ENCODE data around the gene NLGN3. TPM values are rescaled to one million over a fixed set of nuclear protein-coding genes. Genes with fewer than 3 reads are reported as not detected.
A peak's percentile ranks its signal among the peaks of the same experiment; 100 is the strongest.

Gene NLGN3
- total and polyA plus RNA-seq, 9 donors: 2.1 to 10.9 (median 5.2) TPM

DNA sequence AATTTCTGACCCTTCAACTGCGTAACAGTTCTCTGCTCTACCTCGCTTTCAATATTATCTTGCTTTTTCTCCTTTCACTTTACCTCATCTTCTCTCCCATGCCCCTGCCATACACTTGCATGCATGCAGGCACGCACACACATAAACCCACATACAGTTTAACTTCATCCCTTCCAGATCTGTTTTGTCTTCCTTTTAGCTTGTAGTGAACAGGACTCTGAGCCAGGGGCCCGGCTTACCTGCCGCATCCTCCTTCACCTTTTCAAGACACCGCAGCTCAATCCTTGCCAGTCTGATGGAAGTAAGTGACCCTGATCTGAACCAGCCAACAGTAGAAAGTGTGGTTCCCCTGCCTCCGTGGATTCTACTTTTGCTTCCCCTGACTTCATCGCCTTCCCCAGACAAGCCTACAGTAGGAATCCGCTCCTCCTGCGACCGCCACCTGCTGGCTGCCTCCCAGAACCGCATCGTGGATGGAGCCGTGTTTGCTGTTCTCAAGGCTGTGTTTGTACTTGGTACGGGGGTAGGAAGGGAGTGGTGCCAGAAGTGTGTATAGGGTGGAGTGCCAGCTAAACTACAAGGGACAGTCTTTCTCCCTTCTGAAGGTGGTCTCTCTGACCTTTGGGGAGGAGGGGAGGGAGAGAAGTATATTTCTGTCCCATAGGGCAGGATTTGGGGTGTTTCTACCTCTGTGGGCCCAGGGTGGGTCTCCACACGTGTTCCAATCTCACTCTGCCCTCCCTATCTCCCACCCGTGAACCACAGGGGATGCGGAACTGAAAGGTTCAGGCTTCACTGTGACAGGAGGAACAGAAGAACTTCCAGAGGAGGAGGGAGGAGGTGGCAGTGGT, 15.5 kb upstream of the NLGN3 start:
- intact Hi-C loops (cut with DNase I): no loop called here

DNA sequence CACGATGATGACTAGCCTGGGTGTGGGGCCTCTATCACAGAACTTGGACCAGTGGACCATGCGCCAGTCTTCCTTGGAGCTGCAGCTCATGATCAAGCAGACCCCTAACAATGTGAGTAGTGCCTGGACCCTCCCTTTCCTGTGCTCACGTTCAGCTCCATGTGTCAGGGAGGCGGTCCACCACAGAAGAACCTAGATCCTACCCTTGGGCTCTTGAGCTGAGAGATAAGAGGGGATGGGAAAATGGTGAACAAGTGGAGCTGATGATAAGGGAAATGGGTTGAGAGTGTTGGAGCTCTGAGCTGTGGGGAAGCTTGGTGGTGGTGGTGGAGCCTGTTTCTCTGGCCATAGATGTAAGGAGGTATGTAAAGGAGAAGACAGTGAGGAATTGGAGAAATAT, 13.1 kb upstream of the NLGN3 start:
- Histone ChIP-seq H3K27ac (no peak overlapping the region), H3K36me3 (no peaks in the 10 kb centered on the region), H3K27me3 (no peaks in the 10 kb centered on the region), H3K4me3 (no peak overlapping the region), H3K4me1 (ENCODE audit: insufficient read depth) (no peaks in the 10 kb centered on the region), H3K9me3 (no peaks in the 10 kb centered on the region)
- WGBS, 3 donors: 74 to 83% (median 77%) methylated on average over 4 of the region's 4 CpGs
- intact Hi-C loops (cut with DNase I): no loop called here
- TF ChIP-seq EP300 (IDR thresholded peaks at IDR 0.05): no peak
- TF ChIP-seq, protein P1, sequence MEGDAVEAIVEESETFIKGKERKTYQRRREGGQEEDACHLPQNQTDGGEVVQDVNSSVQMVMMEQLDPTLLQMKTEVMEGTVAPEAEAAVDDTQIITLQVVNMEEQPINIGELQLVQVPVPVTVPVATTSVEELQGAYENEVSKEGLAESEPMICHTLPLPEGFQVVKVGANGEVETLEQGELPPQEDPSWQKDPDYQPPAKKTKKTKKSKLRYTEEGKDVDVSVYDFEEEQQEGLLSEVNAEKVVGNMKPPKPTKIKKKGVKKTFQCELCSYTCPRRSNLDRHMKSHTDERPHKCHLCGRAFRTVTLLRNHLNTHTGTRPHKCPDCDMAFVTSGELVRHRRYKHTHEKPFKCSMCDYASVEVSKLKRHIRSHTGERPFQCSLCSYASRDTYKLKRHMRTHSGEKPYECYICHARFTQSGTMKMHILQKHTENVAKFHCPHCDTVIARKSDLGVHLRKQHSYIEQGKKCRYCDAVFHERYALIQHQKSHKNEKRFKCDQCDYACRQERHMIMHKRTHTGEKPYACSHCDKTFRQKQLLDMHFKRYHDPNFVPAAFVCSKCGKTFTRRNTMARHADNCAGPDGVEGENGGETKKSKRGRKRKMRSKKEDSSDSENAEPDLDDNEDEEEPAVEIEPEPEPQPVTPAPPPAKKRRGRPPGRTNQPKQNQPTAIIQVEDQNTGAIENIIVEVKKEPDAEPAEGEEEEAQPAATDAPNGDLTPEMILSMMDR (IDR thresholded peaks at IDR 0.05): no peak
- TF ChIP-seq POLR2A (IDR thresholded peaks at IDR 0.05): no peak
- DNase-seq: no peak

More for the DNA sequence above, 15.5 kb upstream of the NLGN3 start:
- 27 to 35% (median 27%) methylated on average over 18 of the region's 18 CpGs for WGBS, 3 donors
- H3K4me1 ChIP-seq (ENCODE audit: insufficient read depth): no peaks in the 10 kb centered on the region
- no peaks in the 10 kb centered on the region for H3K27me3 ChIP-seq
- peak overlapping the region in 1 of 2 donors; percentile 16 for H3K27ac ChIP-seq
- no peaks in the 10 kb centered on the region for H3K36me3 ChIP-seq
- DNase-seq: peak; percentile 53 to 82 (median 73)
- TF ChIP-seq EP300 (IDR thresholded peaks at IDR 0.05) (no peak), POLR2A (IDR thresholded peaks at IDR 0.05) (no peak)
- TF ChIP-seq, protein P1 (IDR thresholded peaks at IDR 0.05): peak; percentile 44 to 62 (median 58)
- H3K9me3 ChIP-seq: no peaks in the 10 kb centered on the region
- no peak overlapping the region for H3K4me3 ChIP-seq

DNA sequence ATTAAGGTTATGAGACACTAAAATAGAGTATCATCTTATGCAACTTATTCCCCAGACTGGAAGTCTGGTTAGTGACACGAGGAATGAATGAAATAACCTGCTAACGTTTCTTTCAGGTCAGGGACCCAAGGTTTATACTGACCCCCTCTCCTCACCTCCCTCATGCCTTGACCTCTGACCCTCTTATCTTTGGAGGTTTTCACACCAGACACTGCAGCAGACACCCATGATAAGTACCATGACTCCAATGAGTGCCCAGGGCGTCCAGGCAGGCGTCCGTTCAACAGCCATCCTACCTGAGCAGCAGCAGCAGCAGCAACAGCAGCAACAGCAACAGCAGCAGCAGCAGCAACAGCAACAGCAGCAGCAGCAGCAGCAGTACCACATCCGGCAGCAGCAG, 4.2 kb upstream of the NLGN3 start:
- 54 to 70% (median 66%) methylated on average over 6 of the region's 6 CpGs for WGBS, 3 donors
- Histone ChIP-seq H3K9me3 (no peaks in the 10 kb centered on the region), H3K27me3 (no peaks in the 10 kb centered on the region), H3K36me3 (no peaks in the 10 kb centered on the region), H3K4me1 (ENCODE audit: insufficient read depth) (no peaks in the 10 kb centered on the region), H3K4me3 (no peak overlapping the region), H3K27ac (no peak overlapping the region)
- no peak for TF ChIP-seq POLR2A (IDR thresholded peaks at IDR 0.05)
- no peak for TF ChIP-seq EP300 (IDR thresholded peaks at IDR 0.05)
- TF ChIP-seq, protein P1 (IDR thresholded peaks at IDR 0.05): no peak
- intact Hi-C loops (cut with DNase I): no loop called here
- no peak for DNase-seq

DNA sequence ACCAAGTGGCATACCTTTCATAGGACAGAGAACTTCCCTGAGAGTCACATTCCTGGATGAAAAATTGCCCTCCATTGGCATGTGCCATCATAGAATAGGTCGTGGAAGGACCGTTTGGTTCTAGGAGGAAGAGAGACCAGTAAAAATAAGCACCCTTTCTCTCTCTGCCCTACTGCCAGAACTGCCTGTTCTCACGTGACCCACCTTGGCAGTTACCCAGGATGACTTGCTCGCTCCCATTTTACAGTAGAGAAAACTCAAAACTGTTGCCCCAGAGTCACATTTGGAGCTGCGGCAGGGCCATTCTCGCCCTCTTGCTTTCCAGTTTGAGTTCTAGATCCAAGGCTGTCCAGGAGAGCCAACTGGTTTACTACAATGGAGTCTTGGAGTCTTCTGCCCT, 1.1 kb upstream of the NLGN3 start:
- intact Hi-C loops (cut with DNase I): no loop called here
- peak; percentile 49 to 69 (median 63) for DNase-seq
- Histone ChIP-seq H3K27me3 (no peaks in the 10 kb centered on the region), H3K36me3 (no peaks in the 10 kb centered on the region), H3K27ac (no peak overlapping the region), H3K4me1 (ENCODE audit: insufficient read depth) (no peaks in the 10 kb centered on the region), H3K9me3 (no peaks in the 10 kb centered on the region), H3K4me3 (no peak overlapping the region)
- 40 to 48% (median 41%) methylated on average over 6 of the region's 6 CpGs for WGBS, 3 donors
- no peak for TF ChIP-seq EP300 (IDR thresholded peaks at IDR 0.05)
- TF ChIP-seq, protein P1 (IDR thresholded peaks at IDR 0.05): no peak
- TF ChIP-seq POLR2A (IDR thresholded peaks at IDR 0.05): no peak
